DOHH2 (cell line): ENCODE results near the gene NHP2.

ENCODE experiments used
- H3F3A ChIP-seq: fragments of 200-600 bp; sonication (generic), shearing (Covaris generic); 2 replicates; pipeline ENCODE4 v1.6.0; 2016; ENCODE audit warnings: antibody characterized with exemption, mild to moderate bottlenecking; ENCODE audit not compliant: control insufficient read depth, insufficient read depth
- H3K27ac ChIP-seq: fragments of 200-600 bp; sonication (generic); 2 replicates; pipeline ENCODE4 v1.5.1; 2014; ENCODE audit warnings: low read depth, mild to moderate bottlenecking, low read length, moderate library complexity
- H3K27me3 ChIP-seq: fragments of 200-600 bp; sonication (generic); 2 replicates; pipeline ENCODE4 v1.6.1; 2014; ENCODE audit warnings: mild to moderate bottlenecking, low read length, mixed read lengths; ENCODE audit not compliant: control insufficient read depth
- H3K36me3 ChIP-seq: fragments of 200-600 bp; sonication (generic); 2 replicates; pipeline ENCODE4 v1.6.1; 2014; ENCODE audit warnings: mild to moderate bottlenecking, low read length, moderate library complexity, mixed read lengths; ENCODE audit not compliant: control insufficient read depth
- H3K4me1 ChIP-seq: fragments of 200-600 bp; sonication (generic); 2 replicates; pipeline ENCODE4 v1.6.1; 2014; ENCODE audit warnings: mild to moderate bottlenecking, low read length, mixed read lengths; ENCODE audit not compliant: control insufficient read depth
- H3K4me2 ChIP-seq: fragments of 200-600 bp; sonication (generic); 2 replicates; pipeline ENCODE4 v1.6.0; 2014; ENCODE audit warnings: mild to moderate bottlenecking, low read length, moderate library complexity
- H3K4me3 ChIP-seq: fragments of 200-600 bp; sonication (generic); 2 replicates; pipeline ENCODE4 v1.5.1; 2014; ENCODE audit warnings: mild to moderate bottlenecking, low read length, mixed read lengths
- H3K79me2 ChIP-seq: fragments of 200-600 bp; sonication (generic); 2 replicates; pipeline ENCODE4 v1.6.1; 2014; ENCODE audit warnings: mild to moderate bottlenecking, low read length, mixed read lengths; ENCODE audit not compliant: control insufficient read depth
- H3K9me2 ChIP-seq: fragments of 200-600 bp; sonication (generic); replicated peaks from 2 replicates; pipeline ENCODE4 v1.6.1; 2014; ENCODE audit warnings: mild to moderate bottlenecking, low read length, mixed read lengths; ENCODE audit not compliant: control insufficient read depth
- H3K9me3 ChIP-seq: fragments of 200-600 bp; sonication (generic); 2 replicates; pipeline ENCODE4 v1.6.1; 2014; ENCODE audit warnings: antibody characterized with exemption, low read length, mixed read lengths; ENCODE audit not compliant: control insufficient read depth, insufficient read depth
- H4K20me1 ChIP-seq: fragments of 200-600 bp; sonication (generic); 2 replicates; pipeline ENCODE4 v1.6.0; 2014; ENCODE audit warnings: low read depth, mild to moderate bottlenecking, antibody characterized with exemption, low read length, moderate library complexity; ENCODE audit not compliant: control insufficient read depth, insufficient read depth
- EZH2phosphoT487 ChIP-seq: fragments of 200-600 bp; sonication (generic); IDR thresholded peaks from 2 replicates; pipeline ENCODE4 v1.6.1; 2017; ENCODE audit warnings: borderline replicate concordance, mild to moderate bottlenecking, antibody characterized with exemption, low read length, moderate library complexity, mixed read lengths
- TF ChIP-seq, protein P1 (sequence below): fragments of 200-600 bp; sonication (generic); IDR thresholded peaks from one replicate; pipeline ENCODE4 v1.5.1; 2014; ENCODE audit warnings: antibody characterized with exemption, mild to moderate bottlenecking, low read depth, low read length; ENCODE audit not compliant: poor library complexity, severe bottlenecking

NHP2 gene

DNA sequence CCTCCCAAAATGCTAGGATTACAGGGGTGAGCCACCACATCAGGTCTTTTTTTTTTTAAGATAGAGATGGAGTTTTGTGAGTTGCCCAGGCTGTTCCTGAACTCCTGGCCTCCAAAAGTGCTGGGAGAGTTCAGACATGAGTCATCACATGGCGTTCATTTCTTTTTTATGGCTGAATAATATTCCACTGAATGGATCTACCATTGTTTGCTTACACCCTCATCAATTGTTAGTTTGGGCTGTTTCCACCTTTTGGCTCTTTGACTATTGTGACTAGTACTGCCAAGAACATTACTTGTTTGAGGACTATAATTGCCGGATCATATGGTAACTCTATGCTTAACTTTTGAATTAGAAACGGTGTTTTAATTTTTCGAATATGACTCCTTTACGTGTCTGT is 41.1 kb downstream of the NHP2 start:
- H3K9me3 ChIP-seq = no peaks in the 10 kb centered on the region
- peaks cover 35% of the 10 kb centered on the region for H3K36me3 ChIP-seq
- H3K4me2 ChIP-seq = peak overlapping the region; percentile 66
- peak overlapping the region; percentile 68 for H3K4me3 ChIP-seq
- TF ChIP-seq EZH2phosphoT487 = no peak
- TF ChIP-seq, protein P1, sequence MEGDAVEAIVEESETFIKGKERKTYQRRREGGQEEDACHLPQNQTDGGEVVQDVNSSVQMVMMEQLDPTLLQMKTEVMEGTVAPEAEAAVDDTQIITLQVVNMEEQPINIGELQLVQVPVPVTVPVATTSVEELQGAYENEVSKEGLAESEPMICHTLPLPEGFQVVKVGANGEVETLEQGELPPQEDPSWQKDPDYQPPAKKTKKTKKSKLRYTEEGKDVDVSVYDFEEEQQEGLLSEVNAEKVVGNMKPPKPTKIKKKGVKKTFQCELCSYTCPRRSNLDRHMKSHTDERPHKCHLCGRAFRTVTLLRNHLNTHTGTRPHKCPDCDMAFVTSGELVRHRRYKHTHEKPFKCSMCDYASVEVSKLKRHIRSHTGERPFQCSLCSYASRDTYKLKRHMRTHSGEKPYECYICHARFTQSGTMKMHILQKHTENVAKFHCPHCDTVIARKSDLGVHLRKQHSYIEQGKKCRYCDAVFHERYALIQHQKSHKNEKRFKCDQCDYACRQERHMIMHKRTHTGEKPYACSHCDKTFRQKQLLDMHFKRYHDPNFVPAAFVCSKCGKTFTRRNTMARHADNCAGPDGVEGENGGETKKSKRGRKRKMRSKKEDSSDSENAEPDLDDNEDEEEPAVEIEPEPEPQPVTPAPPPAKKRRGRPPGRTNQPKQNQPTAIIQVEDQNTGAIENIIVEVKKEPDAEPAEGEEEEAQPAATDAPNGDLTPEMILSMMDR = no peak
- H4K20me1 ChIP-seq = no peaks in the 10 kb centered on the region
- H3K27me3 ChIP-seq = no peaks in the 10 kb centered on the region
- peaks cover 40% of the 10 kb centered on the region for H3K79me2 ChIP-seq
- peaks cover 50% of the 10 kb centered on the region for H3K4me1 ChIP-seq
- H3K27ac ChIP-seq = peak overlapping the region; percentile 82
- peaks cover 43% of the 10 kb centered on the region for H3F3A ChIP-seq
- H3K9me2 ChIP-seq = no peaks in the 10 kb centered on the region

GRCh38 chr5:178111925-178112324 is 41.8 kb downstream of the NHP2 start:
- Histone ChIP-seq H3K9me2 (no peaks in the 10 kb centered on the region), H3F3A (peaks cover 37% of the 10 kb centered on the region), H3K79me2 (peaks cover 34% of the 10 kb centered on the region), H4K20me1 (no peaks in the 10 kb centered on the region), H3K27ac (no peak overlapping the region), H3K27me3 (no peaks in the 10 kb centered on the region), H3K4me1 (peaks cover 47% of the 10 kb centered on the region), H3K4me3 (no peak overlapping the region), H3K4me2 (no peak overlapping the region), H3K9me3 (no peaks in the 10 kb centered on the region), H3K36me3 (peaks cover 28% of the 10 kb centered on the region)
- no peak for TF ChIP-seq EZH2phosphoT487
- TF ChIP-seq, protein P1 = no peak

DNA sequence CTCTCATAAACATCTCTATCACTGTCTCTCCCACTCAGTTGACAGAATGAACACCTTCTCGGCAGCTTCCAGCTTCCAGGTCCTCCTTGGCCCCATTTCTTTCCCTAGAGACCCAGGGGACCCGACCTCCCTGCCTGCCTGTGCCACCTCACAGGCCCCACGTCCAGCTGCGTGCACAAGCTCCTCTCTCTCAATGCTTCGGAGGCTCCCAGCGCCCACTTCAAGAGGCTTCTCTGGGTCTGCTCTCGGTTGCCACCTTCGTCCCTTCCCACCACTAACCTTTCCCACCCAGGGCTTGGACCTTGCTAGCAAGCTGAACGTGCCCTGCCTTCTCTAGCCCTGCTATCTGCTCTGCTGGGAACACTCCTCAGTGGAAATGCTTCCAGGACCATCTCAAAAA is 43.2 kb downstream of the NHP2 start:
- H3K79me2 ChIP-seq = peaks cover 20% of the 10 kb centered on the region
- no peaks in the 10 kb centered on the region for H3K9me3 ChIP-seq
- peaks cover 45% of the 10 kb centered on the region for H3K4me1 ChIP-seq
- no peaks in the 10 kb centered on the region for H4K20me1 ChIP-seq
- H3K4me3 ChIP-seq = no peak overlapping the region
- H3K9me2 ChIP-seq = no peaks in the 10 kb centered on the region
- H3K27ac ChIP-seq = no peak overlapping the region
- H3K36me3 ChIP-seq = peaks cover 19% of the 10 kb centered on the region
- no peak overlapping the region for H3K4me2 ChIP-seq
- peaks cover 25% of the 10 kb centered on the region for H3F3A ChIP-seq
- TF ChIP-seq EZH2phosphoT487 = no peak
- TF ChIP-seq, protein P1 = no peak
- H3K27me3 ChIP-seq = no peaks in the 10 kb centered on the region
